ENCODE measurements around the gene FKBP15.
"Not testable (repeated sequence)": the region's sequence is repeated elsewhere in the genome, so short reads cannot be mapped to it uniquely, and the experiment has no call there.

Gene FKBP15

DNA sequence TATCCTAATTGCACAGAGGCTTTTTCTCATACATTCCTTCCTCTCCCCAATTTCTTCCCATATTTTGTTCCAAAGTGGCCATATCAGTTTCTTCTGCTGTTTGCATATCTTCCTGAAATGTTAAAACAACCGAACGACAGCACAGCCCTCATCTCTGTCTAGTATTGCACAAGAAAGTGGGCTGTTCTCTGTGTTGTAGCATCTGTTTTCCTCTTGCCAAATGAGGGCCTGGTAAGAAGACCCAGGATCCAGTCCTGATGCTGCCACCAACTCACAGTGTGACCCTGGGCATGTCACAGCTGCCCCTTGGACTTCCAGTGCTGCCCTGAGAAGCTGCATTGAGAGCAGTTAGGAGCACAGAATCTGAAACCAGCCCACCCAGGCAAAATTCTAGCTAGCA, 66.1 kb downstream of the FKBP15 start:
- peak overlapping the region; percentile 35 for H3K9ac ChIP-seq (ENCODE audit: low read length)
- H3K9me3 ChIP-seq (ENCODE audit: control insufficient read depth, low read length): no peaks in the 10 kb centered on the region
- H3K27me3 ChIP-seq (replicated peaks; ENCODE audit: control insufficient read depth, insufficient read depth, low read length): no peaks in the 10 kb centered on the region
- H3K4me1 ChIP-seq (ENCODE audit: control insufficient read depth, insufficient read depth, low read length): peaks cover 41% of the 10 kb centered on the region
- DNase-seq (ENCODE audit: low read depth): peak; percentile 24
- no peak overlapping the region for H3K4me3 ChIP-seq (ENCODE audit: low read length)
- peaks cover 31% of the 10 kb centered on the region for H3K36me3 ChIP-seq (ENCODE audit: control insufficient read depth, insufficient read depth, low read length, severe bottlenecking)

DNA sequence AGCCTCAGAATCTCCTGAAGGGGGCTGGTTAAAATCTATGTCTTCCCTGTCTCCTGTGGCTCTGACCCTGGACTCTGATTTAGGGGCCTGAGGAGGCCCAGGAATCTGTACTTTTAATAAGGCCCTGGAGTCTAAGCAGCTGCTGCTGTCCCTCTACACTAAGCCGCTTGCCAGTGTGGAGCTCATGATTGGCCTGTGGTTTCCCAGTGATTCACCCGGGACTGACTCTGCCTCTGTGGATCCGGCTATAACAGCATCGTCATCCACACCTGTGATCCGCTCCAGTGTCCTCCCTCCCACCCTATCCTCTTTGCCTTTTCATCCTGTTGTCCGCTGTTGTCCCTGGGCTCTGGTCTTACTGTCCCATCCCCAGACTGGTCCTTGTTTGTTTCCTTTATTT, 66.6 kb downstream of the FKBP15 start:
- peaks cover 26% of the 10 kb centered on the region for H3K36me3 ChIP-seq (ENCODE audit: control insufficient read depth, insufficient read depth, low read length, severe bottlenecking)
- peak overlapping the region; percentile 35 for H3K9ac ChIP-seq (ENCODE audit: low read length)
- peak; percentile 8 for DNase-seq (ENCODE audit: low read depth)
- peaks cover 41% of the 10 kb centered on the region for H3K4me1 ChIP-seq (ENCODE audit: control insufficient read depth, insufficient read depth, low read length)
- no peaks in the 10 kb centered on the region for H3K9me3 ChIP-seq (ENCODE audit: control insufficient read depth, low read length)
- H3K27me3 ChIP-seq (replicated peaks; ENCODE audit: control insufficient read depth, insufficient read depth, low read length): no peaks in the 10 kb centered on the region
- no peak overlapping the region for H3K4me3 ChIP-seq (ENCODE audit: low read length)

DNA sequence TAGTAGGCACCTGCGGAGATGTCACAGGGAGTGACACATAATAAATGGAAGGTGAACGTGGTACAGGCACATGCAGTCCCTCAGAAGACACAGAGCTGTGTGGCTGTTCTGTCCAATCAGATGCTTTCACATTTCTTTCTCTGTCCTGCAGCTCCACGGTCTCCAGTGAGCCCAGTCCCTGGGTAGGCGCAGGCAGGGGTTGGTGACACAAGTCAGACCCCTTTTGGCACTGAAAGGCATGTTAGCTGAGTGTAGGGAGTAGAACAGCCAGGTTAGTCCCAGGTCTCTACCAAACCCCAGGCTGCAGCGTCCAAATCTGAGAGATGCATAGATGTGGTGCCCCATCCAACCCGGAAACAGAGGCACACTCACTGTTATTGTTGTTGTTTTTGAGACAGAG, 67.5 kb downstream of the FKBP15 start:
- Histone ChIP-seq H3K9me3 (ENCODE audit: control insufficient read depth, low read length) (no peaks in the 10 kb centered on the region), H3K36me3 (ENCODE audit: control insufficient read depth, insufficient read depth, low read length, severe bottlenecking) (peaks cover 20% of the 10 kb centered on the region), H3K27me3 (replicated peaks; ENCODE audit: control insufficient read depth, insufficient read depth, low read length) (no peaks in the 10 kb centered on the region), H3K9ac (ENCODE audit: low read length) (no peak overlapping the region), H3K4me3 (ENCODE audit: low read length) (no peak overlapping the region), H3K4me1 (ENCODE audit: control insufficient read depth, insufficient read depth, low read length) (peaks cover 41% of the 10 kb centered on the region)
- DNase-seq (ENCODE audit: low read depth): no peak

DNA sequence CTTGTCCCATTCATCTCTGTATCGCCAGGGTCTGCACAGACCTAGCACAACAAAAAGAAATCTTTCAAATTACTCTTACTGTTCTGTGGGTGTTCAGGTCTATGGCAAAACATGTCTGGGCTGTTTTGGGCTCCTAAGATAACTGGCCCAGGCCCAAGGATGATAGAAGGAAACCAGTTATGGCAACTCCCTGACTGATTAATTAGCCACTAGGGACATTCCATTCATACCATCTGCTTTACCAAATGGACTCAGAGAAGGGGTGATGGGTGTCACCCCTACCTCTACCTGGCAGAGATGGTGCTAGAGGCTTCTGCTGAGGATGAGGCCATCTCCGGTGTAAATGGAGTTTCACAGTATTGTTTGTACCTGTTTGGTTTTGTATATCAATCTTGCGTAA, 68.4 kb downstream of the FKBP15 start:
- no peaks in the 10 kb centered on the region for H3K9me3 ChIP-seq (ENCODE audit: control insufficient read depth, low read length)
- H3K4me3 ChIP-seq (ENCODE audit: low read length): peak overlapping the region; percentile 91
- H3K9ac ChIP-seq (ENCODE audit: low read length): peak overlapping the region; percentile 92
- peaks cover 41% of the 10 kb centered on the region for H3K4me1 ChIP-seq (ENCODE audit: control insufficient read depth, insufficient read depth, low read length)
- H3K27me3 ChIP-seq (replicated peaks; ENCODE audit: control insufficient read depth, insufficient read depth, low read length): no peaks in the 10 kb centered on the region
- H3K36me3 ChIP-seq (ENCODE audit: control insufficient read depth, insufficient read depth, low read length, severe bottlenecking): peaks cover 11% of the 10 kb centered on the region
- no peak for DNase-seq (ENCODE audit: low read depth)

DNA sequence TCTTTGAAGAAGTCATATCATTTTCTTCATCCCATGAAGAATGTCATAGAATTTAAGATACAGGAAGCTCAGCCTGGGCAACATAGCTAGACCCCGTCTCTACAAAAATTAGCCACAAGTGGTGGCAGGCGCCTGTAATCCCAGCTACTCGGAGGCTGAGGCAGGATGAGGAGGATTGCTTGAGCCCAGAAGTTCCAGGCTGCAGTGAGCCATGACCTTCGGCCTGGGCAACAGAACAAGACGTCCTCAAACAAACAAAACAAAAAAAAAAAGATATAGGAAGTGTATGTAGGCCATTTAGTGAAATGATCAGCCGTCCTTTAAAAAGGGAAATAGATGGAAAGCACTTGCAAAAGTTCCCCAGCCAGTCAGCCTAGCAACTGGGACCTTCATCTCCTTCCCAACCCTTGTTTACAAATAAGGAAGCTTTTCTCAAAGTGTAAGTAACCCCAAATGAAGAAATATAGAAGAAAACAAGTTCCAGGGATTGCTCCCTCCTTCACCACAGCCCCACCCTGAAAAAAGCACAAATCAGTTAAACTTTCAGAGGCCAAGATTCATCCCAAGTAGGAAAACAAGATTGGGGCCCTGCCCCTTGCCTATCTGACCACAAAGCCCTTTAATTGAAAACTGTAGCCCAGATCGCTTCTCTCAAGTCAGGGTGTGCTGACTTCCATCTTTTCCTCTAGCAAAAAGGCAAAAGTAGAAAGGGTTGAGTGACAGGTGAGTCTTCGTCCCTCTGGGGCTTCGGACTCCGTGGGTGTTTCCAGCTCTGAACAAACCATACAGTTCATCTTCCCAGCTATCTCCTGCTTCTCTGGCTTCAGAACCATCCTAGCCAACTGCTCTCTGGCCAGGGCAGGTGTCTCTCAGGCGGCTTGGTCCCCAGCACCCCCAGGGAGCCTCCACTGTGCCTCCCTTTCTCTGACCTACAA, 69.1 kb downstream of the FKBP15 start:
- Histone ChIP-seq H3K4me3 (ENCODE audit: low read length) (peak overlapping the region; percentile 91), H3K9me3 (ENCODE audit: control insufficient read depth, low read length) (no peaks in the 10 kb centered on the region), H3K27me3 (replicated peaks; ENCODE audit: control insufficient read depth, insufficient read depth, low read length) (no peaks in the 10 kb centered on the region), H3K36me3 (ENCODE audit: control insufficient read depth, insufficient read depth, low read length, severe bottlenecking) (peaks cover 5% of the 10 kb centered on the region), H3K4me1 (ENCODE audit: control insufficient read depth, insufficient read depth, low read length) (peaks cover 41% of the 10 kb centered on the region), H3K9ac (ENCODE audit: low read length) (peak overlapping the region; percentile 92)
- DNase-seq (ENCODE audit: low read depth): no peak

DNA sequence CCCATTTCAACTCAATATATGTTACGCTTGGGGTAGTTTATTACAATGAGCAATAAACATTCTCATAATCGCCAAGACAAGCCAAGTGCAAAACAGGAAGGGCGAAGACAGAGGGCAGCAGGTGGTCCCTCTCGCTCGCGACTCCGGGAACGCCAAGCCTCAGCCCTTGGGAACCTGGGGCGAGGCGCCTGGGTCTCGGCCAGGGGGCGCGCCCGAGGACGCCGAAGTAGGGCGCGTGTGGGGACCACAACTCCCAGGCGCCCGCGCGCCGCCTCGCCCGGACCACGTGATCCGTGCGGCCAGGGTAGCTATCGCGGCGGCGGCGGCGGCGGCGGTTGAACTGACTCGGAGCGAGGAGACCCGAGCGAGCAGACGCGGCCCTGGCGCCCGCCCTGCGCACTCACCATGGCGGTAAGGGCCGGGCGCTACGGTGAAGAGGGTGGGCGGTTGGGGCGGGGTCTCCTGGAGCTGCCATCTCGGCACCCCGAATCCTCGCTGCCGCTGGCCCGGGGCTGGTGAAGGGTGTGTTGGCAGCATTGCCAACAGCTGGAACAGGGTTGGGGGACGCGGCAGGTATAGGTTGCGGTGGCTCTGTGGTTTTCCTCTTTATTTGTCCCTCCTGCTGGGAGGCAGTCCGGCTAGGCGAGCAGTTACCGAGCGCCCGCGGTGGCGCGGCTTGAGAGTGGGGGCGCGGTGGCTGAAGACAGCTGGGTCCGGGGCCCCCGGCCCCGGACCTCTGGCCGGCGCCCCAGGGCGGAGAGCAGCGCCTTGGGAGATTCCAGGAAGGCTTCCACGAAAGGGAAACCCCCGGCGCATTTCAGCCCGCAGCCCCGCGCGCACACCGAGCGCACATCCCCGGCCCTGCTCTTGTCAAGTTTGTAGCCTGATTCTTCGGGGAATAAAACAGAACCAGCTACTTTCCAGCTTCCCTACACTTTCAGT, 70.1 kb downstream of the FKBP15 start, which contains the start of gene SLC31A2:
Gene SLC31A2 (plus strand): TSS at position 338 of the 942 bp plus-strand sequence. CDS start 68 bp downstream, at position 406.
- Histone ChIP-seq H3K27me3 (replicated peaks; ENCODE audit: control insufficient read depth, insufficient read depth, low read length) (no peaks in the 10 kb centered on the region), H3K9me3 (ENCODE audit: control insufficient read depth, low read length) (no peaks in the 10 kb centered on the region), H3K36me3 (ENCODE audit: control insufficient read depth, insufficient read depth, low read length, severe bottlenecking) (no peaks in the 10 kb centered on the region), H3K4me3 (ENCODE audit: low read length) (peak within 1 kb of the TSS; percentile 91), H3K9ac (ENCODE audit: low read length) (peak within 1 kb of the TSS; percentile 92), H3K4me1 (ENCODE audit: control insufficient read depth, insufficient read depth, low read length) (peaks cover 41% of the 10 kb centered on the region)
- DNase-seq (ENCODE audit: low read depth): peak; percentile 94

DNA sequence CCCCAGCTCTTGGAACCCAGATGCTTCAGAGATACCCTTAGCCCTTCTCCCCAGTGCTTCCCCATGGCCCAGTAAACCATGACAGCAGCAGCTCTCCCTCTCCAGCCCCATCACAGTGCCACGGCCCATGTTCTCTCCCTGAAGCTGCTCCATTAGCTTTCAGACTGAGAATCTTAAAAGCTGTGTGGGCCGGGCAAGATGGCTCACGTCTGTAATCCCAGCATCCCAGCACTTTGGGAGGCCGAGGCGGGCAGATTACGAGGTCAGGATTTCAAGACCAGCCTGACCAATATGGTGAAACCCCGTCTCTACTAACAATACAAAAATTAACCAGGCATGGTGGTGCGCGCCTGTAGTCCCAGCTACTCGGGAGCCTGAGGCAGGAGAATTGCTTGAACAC, 71.5 kb downstream of the FKBP15 start:
- H3K36me3 ChIP-seq (ENCODE audit: control insufficient read depth, insufficient read depth, low read length, severe bottlenecking); H3K9me3 ChIP-seq (ENCODE audit: control insufficient read depth, low read length); H3K27me3 ChIP-seq (replicated peaks; ENCODE audit: control insufficient read depth, insufficient read depth, low read length); H3K4me3 ChIP-seq (ENCODE audit: low read length); H3K9ac ChIP-seq (ENCODE audit: low read length); DNase-seq (ENCODE audit: low read depth): not testable (repeated sequence)
- H3K4me1 ChIP-seq (ENCODE audit: control insufficient read depth, insufficient read depth, low read length): peaks cover 34% of the 10 kb centered on the region

DNA sequence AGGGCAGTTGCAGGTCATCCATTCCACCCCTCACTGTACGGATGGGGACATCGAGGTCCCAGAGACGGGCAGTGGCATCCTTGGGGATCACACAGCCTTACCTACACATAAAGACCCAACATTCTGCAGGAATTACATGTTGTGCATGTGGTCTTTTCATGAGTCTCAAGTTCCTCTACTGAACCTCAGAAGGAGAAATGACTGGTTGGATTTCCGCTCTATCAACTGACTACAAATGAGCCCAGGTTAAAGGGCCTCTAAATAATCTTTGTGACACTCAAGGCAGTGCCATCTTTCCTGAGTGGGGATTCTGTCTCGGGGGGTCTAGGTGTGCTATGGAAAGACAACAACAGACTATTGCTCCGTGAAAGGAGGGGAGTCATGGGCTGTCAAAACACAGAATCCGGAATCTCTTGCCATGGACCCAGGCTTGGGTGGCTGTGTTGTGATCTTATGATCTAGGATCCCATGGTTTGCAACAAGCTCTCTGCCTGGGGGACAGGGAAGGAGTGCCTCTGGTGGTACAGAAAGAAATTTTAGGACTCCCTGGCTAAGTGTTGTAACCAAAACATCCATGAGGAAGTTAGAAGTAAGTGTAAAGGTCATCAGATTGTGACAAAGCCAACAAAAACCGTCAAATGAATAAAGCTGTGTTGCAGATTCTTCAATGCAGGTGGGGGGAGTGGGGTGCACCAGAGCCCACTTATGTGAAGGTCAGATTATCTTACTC, 72.1 kb downstream of the FKBP15 start:
- H3K36me3 ChIP-seq (ENCODE audit: control insufficient read depth, insufficient read depth, low read length, severe bottlenecking): no peaks in the 10 kb centered on the region
- no peak for DNase-seq (ENCODE audit: low read depth)
- no peaks in the 10 kb centered on the region for H3K27me3 ChIP-seq (replicated peaks; ENCODE audit: control insufficient read depth, insufficient read depth, low read length)
- no peak overlapping the region for H3K4me3 ChIP-seq (ENCODE audit: low read length)
- H3K9me3 ChIP-seq (ENCODE audit: control insufficient read depth, low read length): no peaks in the 10 kb centered on the region
- H3K9ac ChIP-seq (ENCODE audit: low read length): no peak overlapping the region
- peaks cover 28% of the 10 kb centered on the region for H3K4me1 ChIP-seq (ENCODE audit: control insufficient read depth, insufficient read depth, low read length)

DNA sequence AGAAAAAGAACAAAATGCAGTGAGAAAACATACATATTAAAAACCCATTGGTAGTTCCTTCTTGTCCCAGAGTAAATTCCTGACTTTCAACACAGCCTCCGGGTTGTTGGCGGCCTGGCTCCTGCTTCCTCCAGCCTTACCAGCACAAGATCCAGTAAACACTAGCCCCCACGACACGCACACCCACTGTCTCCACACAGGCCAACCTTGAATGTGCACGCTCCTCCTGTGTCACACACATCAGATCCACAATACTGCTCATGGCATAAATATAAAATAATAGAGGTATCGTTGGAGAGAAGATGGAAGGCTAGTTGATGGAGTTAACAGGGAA, 72.7 kb downstream of the FKBP15 start:
- no peak overlapping the region for H3K9ac ChIP-seq (ENCODE audit: low read length)
- H3K36me3 ChIP-seq (ENCODE audit: control insufficient read depth, insufficient read depth, low read length, severe bottlenecking): no peaks in the 10 kb centered on the region
- peaks cover 22% of the 10 kb centered on the region for H3K4me1 ChIP-seq (ENCODE audit: control insufficient read depth, insufficient read depth, low read length)
- no peak for DNase-seq (ENCODE audit: low read depth)
- no peaks in the 10 kb centered on the region for H3K27me3 ChIP-seq (replicated peaks; ENCODE audit: control insufficient read depth, insufficient read depth, low read length)
- no peaks in the 10 kb centered on the region for H3K9me3 ChIP-seq (ENCODE audit: control insufficient read depth, low read length)
- no peak overlapping the region for H3K4me3 ChIP-seq (ENCODE audit: low read length)

DNA sequence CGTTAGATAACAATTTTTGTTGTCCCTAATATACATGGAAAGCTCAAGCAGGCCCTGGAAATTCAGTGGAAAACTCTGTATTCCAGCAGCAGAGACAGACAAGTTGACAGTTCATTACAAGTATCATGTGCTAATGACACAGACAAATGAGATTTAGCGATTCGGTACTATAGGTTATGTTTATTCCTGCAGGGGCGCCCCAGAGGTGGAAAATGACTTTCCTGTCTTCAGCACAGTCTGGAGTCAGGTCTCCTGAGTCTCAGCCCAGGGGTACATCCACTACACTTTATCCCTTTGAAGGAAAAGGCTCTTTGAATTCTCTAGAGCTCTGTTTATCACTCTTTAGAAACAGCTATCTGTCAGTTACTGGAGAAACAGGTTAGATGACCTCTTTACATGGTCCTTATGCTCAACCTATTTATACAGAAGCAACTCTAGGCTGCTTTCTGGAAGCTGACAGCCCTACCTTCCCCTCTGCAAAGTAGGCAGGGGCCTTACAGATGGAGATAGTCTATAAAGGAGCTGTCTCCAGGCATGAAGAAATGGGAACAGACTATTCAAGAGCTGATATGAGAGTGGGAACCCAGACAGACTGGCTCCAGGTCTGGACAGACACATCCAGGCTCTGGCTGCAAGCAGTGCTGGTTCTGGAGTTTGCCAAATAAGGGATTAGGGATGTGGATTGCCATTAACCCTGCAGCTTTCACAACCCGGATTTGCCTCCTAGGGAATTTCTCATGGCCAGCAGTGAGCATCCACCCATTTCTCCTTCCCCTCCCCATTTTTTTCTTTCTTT, 77.4 kb downstream of the FKBP15 start:
- Histone ChIP-seq H3K9ac (ENCODE audit: low read length) (no peak overlapping the region), H3K27me3 (replicated peaks; ENCODE audit: control insufficient read depth, insufficient read depth, low read length) (peaks cover 12% of the 10 kb centered on the region), H3K4me1 (ENCODE audit: control insufficient read depth, insufficient read depth, low read length) (no peaks in the 10 kb centered on the region), H3K4me3 (ENCODE audit: low read length) (no peak overlapping the region), H3K36me3 (ENCODE audit: control insufficient read depth, insufficient read depth, low read length, severe bottlenecking) (no peaks in the 10 kb centered on the region), H3K9me3 (ENCODE audit: control insufficient read depth, low read length) (peaks cover 6% of the 10 kb centered on the region)
- no peak for DNase-seq (ENCODE audit: low read depth)

Data from adipocyte (in vitro differentiated cells).